Adrenal gland (tissue), 5 donors: ENCODE measurements around the gene FYCO1.

Source experiments
- CTCF ChIP-seq, 6 experiments: fragments of 450-650 bp in 4 of 6; fragments of 200-600 bp in 2 of 6; sonication (generic) in 1 of 6; IDR thresholded peaks; 1 replicate in 5 of 6; 2 replicates in 1 of 6; pipeline versions ENCODE4 v1.5.1 to v1.8.0; 2016 to 2021; ENCODE audit warnings: antibody characterized with exemption in 6 of 6, mild to moderate bottlenecking in 2 of 6, moderate library complexity in 1 of 6
- POLR2A ChIP-seq, 2 donors: fragments of 450-650 bp; IDR thresholded peaks; one replicate each; pipeline ENCODE4 v1.6.1; 2017; ENCODE audit warnings: antibody characterized with exemption in 2 of 2, mild to moderate bottlenecking in 2 of 2, moderate library complexity in 1 of 2
- donor health status: DM: no; HTN: no; CAD: no.

DNA sequence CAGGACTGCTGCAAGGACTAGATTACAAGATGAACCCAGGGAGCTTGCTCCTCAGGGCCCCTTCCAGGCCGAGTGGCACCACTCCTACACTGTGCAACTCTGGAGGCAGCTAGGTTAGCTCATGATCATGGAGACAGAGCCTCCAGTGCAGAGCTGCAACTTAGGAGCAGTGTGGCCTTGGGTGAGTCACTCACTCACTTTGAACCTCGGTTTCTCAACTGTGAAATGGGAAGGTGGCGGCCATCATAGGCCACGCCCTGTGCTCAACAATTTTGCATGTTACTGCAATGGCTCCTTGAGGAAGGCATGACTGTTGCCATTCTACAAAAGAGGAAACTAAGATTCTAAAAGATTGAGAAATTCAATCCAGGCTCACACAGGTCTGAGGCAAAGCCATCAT is 63.5 kb downstream of the FYCO1 start:
- TF ChIP-seq CTCF (IDR thresholded peaks at IDR 0.05) (no peak), POLR2A (IDR thresholded peaks at IDR 0.05) (no peak)
